Activated effector memory CD4-positive, alpha-beta T cell treated with Interleukin-2 at 50 U/mL for 16 hours (primary cell): ENCODE data around the gene GPLD1.
"Not testable (repeated sequence)": the region's sequence is repeated elsewhere in the genome, so short reads cannot be mapped to it uniquely, and the experiment has no call there.

Source experiments
- DNase-seq: peaks from one replicate; pipeline ENCODE4 v3.0.0-alpha.2; 2020

The GPLD1 gene

DNA sequence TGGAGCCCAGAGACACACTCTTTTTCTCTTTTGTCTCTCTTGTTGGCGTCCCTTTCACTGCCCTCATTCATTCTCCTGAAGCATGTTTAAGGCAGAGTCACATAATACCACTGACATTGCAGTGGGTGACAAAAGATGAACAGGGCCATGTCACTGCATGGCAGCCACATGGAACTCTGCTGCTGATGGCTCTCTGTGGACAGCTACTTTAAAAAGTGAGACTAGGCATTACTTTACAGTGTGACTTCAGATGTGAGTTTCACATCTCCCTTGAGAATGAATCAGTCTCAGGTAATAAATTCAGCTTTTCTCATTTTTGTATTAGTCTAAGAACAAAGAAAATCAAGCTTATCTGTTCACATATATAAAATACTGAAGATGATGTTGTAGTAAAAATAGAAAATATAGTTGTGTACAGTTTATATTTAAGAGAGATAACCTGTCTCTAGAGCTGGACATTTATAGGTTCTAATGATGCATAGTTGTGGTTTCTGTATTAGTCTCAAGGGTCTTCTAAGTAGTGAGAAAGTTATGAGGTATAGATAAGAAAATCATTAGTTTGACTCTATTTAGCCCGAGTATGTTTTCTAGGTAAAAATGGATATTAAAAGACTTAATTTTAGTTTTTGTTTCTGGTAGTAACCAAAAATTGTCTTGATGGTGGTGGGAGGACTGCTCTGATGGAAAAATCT lies 80.5 kb downstream of the GPLD1 start:
- DNase-seq = no peak

GRCh38 chr6:24405262-24405661 lies 84.1 kb downstream of the GPLD1 start:
- DNase-seq = no peak

GRCh38 chr6:24403501-24403824 lies 85.9 kb downstream of the GPLD1 start:
- DNase-seq = no peak

DNA sequence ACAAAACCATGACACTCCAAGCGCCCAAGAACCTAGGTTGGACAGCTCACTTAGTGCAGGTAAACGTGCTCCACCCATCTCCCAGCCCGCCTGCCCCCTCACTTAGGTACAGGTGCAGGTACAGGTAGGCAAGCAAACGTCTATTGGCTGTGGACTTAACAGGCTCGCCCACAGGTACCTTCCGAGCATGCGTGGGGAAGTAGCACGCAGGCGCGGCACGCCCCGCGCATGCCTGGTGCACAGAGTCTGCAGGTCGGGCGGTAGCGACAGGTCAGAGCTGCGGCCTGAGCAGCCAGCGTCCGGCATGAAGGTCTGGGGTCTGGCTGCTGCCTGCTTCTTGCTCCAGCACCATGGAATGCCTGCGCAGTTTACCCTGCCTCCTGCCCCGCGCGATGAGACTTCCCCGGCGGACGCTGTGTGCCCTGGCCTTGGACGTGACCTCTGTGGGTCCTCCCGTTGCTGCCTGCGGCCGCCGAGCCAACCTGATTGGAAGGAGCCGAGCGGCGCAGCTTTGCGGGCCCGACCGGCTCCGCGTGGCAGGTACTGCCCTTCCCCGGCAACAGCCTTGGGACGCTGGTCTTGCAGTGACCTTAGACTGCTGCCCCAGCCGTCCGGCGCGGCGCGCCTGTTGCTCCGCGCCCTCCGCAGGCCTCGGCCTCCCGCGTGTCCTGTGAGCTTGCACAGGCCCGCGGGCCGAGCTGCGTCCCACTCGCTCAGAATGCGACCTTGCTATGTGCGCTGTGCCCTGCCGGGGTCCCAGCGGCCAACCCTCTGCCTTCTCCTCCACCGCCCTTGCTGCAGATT lies 86.5 kb downstream of the GPLD1 start, which contains the start of gene MRS2:
Gene MRS2, plus strand, starts transcription at position 240 of the 804 bp plus-strand sequence. Its CDS starts 111 bp downstream, at position 351.
- peak; percentile 74 for DNase-seq

DNA sequence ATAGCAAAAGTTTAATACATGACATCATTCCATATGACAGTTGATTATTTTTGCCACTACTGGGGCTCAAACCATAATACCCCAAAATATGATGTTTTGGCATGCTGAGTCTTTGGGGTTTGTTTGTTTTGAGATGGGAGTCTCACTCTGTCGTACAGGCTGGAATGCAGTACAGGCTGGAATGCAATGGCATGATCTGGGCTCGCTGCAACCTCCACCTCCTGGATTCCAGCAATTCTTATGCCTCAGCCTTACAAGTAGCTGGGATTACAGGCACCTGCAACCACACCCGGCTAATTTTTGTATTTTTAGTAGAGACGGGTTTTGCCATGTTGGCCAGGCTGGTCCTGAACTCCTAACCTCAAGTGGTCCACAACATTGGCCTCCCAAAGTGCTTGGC lies 87.9 kb downstream of the GPLD1 start:
- no peak for DNase-seq

- DNase-seq = not testable (repeated sequence)
Observed at GRCh38 chr6:24400045-24401039, 89.0 kb downstream of the GPLD1 start.

DNA sequence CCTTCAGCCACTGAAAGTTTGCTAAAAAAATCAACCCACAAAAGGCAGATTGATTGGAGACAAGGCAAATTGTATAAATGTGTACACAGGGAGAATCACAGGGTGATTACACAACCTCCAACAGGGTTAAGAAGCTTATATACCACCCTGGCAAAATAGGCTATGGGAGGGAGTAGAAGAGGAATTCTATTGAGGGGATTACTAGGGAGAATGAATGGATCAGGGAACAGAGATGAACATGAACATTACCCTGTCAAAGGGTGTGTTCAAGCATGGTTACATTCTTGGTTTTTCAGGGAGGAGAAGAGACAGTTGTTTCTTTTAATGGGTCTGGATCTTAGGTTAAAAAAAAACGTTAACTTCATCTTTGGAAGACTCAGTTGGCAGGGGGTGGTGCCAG lies 91.7 kb downstream of the GPLD1 start:
- DNase-seq = no peak

DNA sequence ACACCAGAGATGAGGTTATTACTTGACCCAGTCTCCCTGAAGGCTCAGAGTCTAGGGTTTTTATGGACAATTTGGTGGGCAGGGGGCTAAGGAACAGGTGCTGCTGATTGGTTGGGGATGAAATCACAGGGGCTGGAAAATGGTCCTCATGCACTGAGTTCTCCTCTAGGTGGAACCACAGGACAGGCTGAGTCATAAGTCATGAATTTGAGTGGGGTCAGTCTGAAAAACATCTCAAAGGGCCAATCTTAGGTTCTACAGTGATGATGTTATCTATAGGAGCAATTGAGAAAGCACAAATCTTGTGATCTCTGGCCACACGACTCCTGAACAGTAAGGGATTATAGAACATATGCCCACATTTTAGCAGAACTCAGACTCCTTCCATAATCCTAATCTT lies 92.6 kb downstream of the GPLD1 start:
- no peak for DNase-seq

- no peak for DNase-seq
Observed at GRCh38 chr6:24394780-24395437, 94.5 kb downstream of the GPLD1 start.

- no peak for DNase-seq
Observed at GRCh38 chr6:24394061-24394779, 95.2 kb downstream of the GPLD1 start.

DNA sequence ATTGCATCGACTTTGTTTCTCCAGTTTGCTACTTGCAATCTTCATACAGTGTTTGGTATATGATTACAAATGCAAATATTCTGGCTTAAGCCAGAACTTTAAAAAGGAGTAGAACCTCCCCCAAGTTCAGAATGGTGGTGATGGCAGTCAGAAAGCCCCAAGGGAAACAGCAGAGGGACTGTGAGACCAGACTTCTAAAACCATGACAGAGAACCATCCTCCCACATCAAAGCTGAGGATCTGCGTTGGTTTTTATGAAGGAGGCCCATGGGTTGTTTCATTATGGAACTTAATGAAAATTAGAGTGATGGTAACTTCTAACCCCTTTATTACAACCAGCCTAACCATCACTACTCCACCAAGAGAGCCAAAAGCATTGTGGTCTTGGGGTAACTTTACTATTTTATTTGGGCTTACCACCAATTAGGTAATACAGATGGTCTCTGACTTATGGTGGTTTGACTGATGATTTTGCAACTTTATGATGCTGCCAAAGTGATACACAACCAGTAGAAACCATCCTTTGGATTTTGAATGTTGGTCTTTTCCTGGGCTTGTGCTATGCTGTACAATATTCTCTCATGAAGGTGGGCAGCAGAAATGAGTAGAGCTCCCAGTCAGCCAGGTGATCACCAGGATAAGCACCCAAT lies 97.5 kb downstream of the GPLD1 start:
- no peak for DNase-seq

DNA sequence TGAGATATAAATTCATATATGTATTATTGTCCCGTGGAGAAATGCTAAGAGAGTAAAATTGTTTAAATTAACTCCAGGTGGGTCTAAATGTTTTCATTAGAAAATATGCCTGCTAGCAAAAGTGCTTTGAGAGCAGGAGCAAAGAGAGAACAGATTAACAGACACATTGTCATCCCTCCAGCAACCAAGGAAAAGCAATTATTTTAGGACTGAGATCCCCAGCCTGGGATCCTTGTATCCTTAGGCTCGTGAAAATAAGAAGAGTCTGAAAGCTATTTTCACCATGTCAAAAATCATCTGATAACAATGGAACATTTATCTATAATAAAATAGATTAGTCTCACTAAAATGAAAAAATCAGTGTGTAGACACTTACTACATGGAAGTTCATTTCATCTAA lies 98.2 kb downstream of the GPLD1 start:
- DNase-seq = no peak

DNA sequence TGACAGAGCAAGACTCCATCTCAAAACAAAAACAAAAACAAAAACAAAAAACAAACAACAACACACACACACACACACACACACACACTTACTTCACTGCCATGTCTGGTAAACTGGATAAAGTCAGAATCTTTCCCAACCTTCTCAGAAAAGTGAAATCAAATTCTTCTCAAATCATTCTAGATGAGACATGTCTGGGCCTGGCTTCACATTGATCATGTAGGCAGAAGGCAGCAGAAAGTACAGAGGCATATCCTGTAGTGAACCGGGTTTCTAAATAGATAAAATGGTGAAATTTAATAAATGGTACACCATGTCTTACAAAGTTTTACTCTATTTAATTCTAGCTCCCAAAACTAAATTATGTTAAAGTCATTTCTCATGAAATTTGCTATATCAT lies 101.6 kb downstream of the GPLD1 start:
- no peak for DNase-seq

DNA sequence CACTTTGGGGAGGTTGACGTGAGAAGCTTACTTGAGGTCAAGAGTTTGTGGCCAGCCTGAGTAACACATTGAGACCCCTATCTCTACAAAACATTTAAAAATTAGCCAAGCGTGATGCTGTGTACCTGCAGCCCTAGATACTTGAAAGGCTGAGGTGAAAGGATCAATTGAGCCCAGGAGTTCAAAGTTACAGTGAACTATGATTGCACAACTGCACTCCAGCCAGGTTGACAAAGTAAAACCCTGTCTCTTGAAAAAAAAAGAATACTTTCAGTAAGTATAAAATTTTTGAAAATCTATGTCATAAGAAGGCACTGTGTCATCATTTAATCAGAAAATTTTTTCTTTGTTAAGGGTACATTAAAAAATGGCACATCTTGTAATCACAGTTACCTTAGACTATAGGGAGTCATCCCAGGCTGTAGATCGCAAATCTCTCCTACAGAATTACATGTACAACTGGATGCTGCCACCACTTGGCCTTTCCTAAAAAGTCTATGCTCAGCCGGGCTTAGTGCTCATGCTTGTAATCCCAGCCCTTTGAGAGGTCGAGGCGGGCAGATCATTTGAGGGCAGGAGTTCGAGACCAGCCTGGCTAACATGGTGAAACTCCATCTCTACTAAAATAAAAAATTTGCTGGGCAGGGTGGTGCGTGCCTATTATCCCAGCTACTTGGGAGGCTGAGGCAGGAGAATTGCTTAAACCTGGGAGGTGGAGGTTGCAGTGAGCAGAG lies 103.7 kb downstream of the GPLD1 start:
- DNase-seq = no peak

DNA sequence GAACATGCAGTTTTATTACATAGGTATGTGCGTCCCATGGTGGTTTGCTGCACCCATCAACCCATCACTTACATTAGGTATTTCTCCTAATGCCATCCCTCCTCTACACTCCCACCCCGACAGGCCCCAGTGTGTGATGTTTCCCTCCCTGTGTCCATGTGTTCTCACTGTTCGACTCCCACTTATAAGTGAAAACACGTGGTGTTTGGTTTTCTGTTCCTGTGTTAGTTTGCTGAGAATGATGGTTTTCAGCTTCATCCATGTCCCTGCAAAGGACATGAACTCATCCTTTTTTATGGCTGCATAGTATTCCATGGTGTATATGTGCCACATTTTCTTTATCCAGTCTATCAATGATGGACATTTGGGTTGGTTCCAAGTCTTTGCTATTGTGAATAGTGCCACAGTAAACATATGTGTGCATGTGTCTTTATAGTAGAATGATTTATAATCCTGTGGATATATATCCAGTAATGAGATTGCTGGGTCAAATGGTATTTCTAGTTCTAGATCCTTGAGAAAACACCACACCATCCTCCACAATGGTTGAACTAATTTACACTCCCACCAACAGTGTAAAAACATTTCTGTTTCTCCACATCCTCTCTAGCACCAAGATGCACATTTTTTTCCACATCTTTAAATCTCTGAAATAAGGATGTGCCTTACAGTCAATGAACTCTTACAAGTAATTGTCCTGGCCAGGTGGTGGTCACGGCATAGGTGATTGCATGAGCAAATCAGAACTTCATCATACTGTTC lies 104.8 kb downstream of the GPLD1 start:
- DNase-seq = not testable (repeated sequence)

DNA sequence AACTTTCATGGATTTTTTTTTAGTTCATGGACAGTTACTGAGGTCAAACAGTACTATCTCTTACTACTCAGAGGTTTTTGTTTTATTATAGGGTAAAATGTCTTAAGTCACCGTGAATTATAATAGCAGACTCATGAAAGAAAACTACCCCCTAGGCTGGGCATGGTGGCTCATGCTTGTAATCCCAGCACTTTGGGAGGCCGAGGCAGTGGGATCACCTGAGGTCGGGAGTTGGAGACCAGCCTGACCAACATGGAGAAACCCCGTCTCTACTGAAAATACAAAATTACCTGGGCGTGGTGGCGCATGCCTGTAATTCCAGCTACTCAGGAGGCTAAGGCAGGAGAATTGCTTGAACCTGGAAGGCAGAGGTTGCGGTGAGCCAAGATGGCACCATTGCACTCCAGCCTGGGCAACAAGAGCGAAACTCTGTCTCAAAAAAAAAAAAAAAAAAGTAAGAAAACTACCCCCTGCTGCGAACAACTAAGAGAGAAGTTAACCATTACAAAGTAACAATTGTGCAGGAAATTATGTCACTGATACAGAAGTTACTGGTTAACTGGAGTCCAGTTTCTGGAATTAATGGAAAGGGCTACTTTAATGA lies 106.4 kb downstream of the GPLD1 start:
- DNase-seq = not testable (repeated sequence)

- no peak for DNase-seq
Observed at GRCh38 chr6:24382220-24382540, 107.2 kb downstream of the GPLD1 start.

DNA sequence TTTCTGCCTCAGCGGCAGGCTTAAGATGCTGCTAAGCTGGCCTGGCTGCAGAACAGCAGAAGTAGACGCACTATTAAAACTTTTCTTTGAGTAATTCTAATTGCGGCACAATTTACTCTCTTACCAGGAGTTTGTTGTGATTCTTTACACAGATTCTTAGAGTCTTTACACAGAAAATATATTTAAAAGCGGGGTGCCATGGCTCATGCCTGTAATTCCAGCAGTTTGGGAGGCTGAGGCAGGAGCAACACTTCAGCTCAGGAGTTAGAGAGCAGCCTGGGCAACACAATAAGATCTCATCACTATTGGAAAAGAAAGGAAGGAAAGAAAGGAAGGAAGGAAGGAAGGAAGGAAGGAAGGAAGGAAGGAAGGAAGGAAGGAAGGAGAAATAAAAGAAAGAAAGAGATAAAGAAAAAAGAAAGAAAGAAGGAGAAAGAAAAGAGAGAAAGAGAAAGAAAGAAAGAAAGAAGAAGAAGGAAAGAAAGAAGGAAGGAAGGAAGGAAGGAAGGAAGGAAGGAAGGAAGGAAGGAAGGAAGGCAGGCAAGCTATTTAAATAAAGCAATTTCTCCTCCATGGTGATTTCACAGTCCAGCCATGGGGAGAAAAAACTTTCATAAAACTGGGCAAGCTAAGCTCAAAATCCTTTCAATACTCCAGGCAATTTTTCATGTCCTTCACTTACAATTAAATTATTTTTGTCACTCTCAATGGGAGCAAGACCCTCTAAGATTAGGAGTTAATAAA lies 107.7 kb downstream of the GPLD1 start:
- DNase-seq = no peak
